Measurements from ENCODE around the gene LUZP2. TPM values are rescaled to one million over a fixed set of nuclear protein-coding genes. Genes with fewer than 3 reads are reported as not detected.

The LUZP2 gene
- total RNA-seq, 1 donor from 2014 or later, result 0.96 TPM

DNA sequence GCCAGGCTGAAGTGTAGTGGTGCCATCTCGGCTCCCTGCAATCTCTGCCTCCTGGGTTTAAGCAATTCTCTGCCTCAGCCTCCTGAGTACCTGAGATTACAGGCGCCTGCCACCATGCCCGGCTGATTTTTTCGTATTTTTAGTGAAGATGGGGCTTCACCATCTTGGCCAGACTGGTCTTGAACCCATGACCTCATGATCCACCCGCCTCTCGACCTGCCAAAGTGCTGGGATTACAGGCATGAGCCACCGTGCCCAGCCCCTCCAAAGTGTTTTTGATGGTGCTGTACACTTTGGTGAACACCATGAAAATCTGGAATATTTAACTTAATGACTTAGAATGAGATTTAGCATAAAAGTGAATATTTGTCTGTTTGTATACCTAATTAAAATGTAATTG is 5.6 kb downstream of the LUZP2 start:
- H3K36me3 Mint-ChIP-seq (ENCODE audit: unreplicated experiment), result no peaks in the 10 kb centered on the region
- TF ChIP-seq, protein P1, sequence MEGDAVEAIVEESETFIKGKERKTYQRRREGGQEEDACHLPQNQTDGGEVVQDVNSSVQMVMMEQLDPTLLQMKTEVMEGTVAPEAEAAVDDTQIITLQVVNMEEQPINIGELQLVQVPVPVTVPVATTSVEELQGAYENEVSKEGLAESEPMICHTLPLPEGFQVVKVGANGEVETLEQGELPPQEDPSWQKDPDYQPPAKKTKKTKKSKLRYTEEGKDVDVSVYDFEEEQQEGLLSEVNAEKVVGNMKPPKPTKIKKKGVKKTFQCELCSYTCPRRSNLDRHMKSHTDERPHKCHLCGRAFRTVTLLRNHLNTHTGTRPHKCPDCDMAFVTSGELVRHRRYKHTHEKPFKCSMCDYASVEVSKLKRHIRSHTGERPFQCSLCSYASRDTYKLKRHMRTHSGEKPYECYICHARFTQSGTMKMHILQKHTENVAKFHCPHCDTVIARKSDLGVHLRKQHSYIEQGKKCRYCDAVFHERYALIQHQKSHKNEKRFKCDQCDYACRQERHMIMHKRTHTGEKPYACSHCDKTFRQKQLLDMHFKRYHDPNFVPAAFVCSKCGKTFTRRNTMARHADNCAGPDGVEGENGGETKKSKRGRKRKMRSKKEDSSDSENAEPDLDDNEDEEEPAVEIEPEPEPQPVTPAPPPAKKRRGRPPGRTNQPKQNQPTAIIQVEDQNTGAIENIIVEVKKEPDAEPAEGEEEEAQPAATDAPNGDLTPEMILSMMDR (IDR thresholded peaks at IDR 0.05; ENCODE audit: partially characterized antibody, unreplicated experiment), result no peak
- DNase-seq, result no peak
- no peaks in the 10 kb centered on the region for H3K4me1 Mint-ChIP-seq (ENCODE audit: low read depth, unreplicated experiment)
- no peak overlapping the region for H3K4me3 Mint-ChIP-seq (ENCODE audit: unreplicated experiment)
- peaks cover 6% of the 10 kb centered on the region for H3K27me3 Mint-ChIP-seq (ENCODE audit: unreplicated experiment)
- H3K9me3 Mint-ChIP-seq (ENCODE audit: unreplicated experiment), result no peaks in the 10 kb centered on the region
- H3K27ac Mint-ChIP-seq (ENCODE audit: unreplicated experiment), result no peak overlapping the region

DNA sequence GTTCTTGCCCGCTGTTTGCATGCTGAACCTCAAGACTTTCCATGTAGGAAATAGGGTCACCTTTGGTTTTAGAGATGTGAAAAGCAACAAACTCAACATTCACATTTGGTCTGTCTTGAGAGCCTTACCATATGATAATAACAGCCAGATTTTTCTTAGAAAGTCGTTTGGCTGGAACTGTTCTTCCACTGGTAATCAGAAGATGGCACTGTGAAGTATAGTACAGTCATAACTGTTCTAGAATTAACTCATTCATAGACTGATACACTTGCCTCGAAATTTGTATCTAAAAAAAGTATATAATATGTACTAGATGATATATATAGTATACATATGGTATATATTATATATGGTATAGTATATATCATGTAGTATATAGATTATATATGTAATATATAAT is 12.3 kb downstream of the LUZP2 start:
- no peaks in the 10 kb centered on the region for H3K36me3 Mint-ChIP-seq (ENCODE audit: unreplicated experiment)
- no peak overlapping the region for H3K4me3 Mint-ChIP-seq (ENCODE audit: unreplicated experiment)
- H3K27ac Mint-ChIP-seq (ENCODE audit: unreplicated experiment), result no peak overlapping the region
- H3K9me3 Mint-ChIP-seq (ENCODE audit: unreplicated experiment), result no peaks in the 10 kb centered on the region
- H3K27me3 Mint-ChIP-seq (ENCODE audit: unreplicated experiment), result no peaks in the 10 kb centered on the region
- no peak for DNase-seq
- TF ChIP-seq, protein P1 (IDR thresholded peaks at IDR 0.05; ENCODE audit: partially characterized antibody, unreplicated experiment), result no peak
- no peaks in the 10 kb centered on the region for H3K4me1 Mint-ChIP-seq (ENCODE audit: low read depth, unreplicated experiment)

DNA sequence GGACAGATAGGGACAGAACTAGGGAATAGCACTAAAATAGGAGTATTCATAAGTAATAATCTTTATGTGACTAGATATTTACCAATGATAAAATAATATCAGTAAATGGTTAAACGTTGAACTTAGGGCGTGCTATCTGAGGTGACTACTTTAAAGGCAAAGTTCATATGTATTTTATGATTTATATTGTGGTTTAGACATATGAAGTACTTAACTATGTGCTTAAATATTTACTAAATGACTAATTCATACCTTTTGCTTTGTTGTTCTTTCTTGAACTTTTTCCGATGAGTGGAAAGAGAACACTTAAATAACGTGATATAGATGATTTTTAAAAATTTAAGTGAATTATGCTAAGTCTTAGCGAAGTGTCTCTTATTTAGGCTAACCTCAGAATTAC is 14.7 kb downstream of the LUZP2 start:
- H3K4me1 Mint-ChIP-seq (ENCODE audit: low read depth, unreplicated experiment), result no peaks in the 10 kb centered on the region
- H3K36me3 Mint-ChIP-seq (ENCODE audit: unreplicated experiment), result no peaks in the 10 kb centered on the region
- H3K4me3 Mint-ChIP-seq (ENCODE audit: unreplicated experiment), result no peak overlapping the region
- no peak for DNase-seq
- H3K27ac Mint-ChIP-seq (ENCODE audit: unreplicated experiment), result no peak overlapping the region
- TF ChIP-seq, protein P1 (IDR thresholded peaks at IDR 0.05; ENCODE audit: partially characterized antibody, unreplicated experiment), result no peak
- H3K9me3 Mint-ChIP-seq (ENCODE audit: unreplicated experiment), result no peaks in the 10 kb centered on the region
- no peaks in the 10 kb centered on the region for H3K27me3 Mint-ChIP-seq (ENCODE audit: unreplicated experiment)

DNA sequence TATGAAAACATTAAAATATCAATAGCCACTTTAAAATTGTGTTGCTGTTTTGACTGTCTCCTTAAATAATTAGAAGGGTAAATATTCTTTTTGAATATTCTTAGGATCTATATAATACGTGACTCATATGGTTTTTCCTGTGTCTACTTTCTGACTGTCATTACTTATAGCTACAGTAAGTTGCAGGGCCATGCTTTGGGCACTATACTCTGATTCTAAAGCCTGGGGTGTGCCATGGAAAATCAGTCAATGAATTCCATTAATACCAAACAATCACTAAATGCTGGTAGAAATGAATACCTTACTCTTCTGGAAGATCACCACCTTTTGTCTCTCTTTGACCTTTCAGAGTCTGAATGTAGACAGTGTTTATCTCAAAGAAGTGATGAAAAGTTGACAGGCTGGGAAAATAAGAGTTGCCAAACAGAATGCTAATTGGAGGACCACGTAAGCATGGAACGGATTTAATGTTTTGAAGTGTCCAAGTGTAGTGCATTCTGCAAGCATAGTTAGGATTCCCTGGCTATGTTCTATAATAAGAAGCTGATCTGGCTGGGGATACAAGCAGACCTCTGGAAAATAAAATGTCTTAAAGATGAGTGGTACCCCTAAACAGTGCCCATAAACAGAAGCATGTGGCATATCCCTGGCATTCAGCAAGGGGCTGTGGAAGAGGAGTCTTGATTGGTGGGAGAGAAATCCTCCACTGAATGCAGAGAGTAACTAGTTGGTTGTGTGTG is 16.8 kb downstream of the LUZP2 start:
- Mint-ChIP-seq H3K27ac (ENCODE audit: unreplicated experiment) (no peak overlapping the region), H3K4me1 (ENCODE audit: low read depth, unreplicated experiment) (no peaks in the 10 kb centered on the region), H3K4me3 (ENCODE audit: unreplicated experiment) (no peak overlapping the region), H3K36me3 (ENCODE audit: unreplicated experiment) (no peaks in the 10 kb centered on the region), H3K9me3 (ENCODE audit: unreplicated experiment) (no peaks in the 10 kb centered on the region), H3K27me3 (ENCODE audit: unreplicated experiment) (no peaks in the 10 kb centered on the region)
- no peak for DNase-seq
- TF ChIP-seq, protein P1 (IDR thresholded peaks at IDR 0.05; ENCODE audit: partially characterized antibody, unreplicated experiment), result no peak

DNA sequence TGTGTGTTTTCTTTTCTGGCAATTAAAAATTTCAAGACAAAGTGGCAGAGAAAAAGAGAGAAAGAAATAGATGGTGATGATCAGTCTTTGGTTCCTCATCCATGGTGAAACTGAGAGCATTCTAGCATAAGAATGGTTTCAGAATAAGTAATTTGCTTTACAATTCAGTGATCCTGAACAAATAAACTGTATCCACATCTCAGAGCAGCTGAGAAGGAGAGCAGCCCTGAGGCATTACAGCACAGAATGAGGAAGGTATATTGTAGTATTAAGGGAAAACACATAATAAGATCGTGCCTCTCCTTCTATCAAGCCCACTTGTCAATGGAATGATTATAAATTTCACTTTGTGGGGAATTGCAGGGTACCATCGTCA is 17.4 kb downstream of the LUZP2 start:
- H3K4me1 Mint-ChIP-seq (ENCODE audit: low read depth, unreplicated experiment), result no peaks in the 10 kb centered on the region
- no peak for DNase-seq
- no peaks in the 10 kb centered on the region for H3K27me3 Mint-ChIP-seq (ENCODE audit: unreplicated experiment)
- no peaks in the 10 kb centered on the region for H3K36me3 Mint-ChIP-seq (ENCODE audit: unreplicated experiment)
- TF ChIP-seq, protein P1 (IDR thresholded peaks at IDR 0.05; ENCODE audit: partially characterized antibody, unreplicated experiment), result no peak
- no peak overlapping the region for H3K27ac Mint-ChIP-seq (ENCODE audit: unreplicated experiment)
- no peaks in the 10 kb centered on the region for H3K9me3 Mint-ChIP-seq (ENCODE audit: unreplicated experiment)
- no peak overlapping the region for H3K4me3 Mint-ChIP-seq (ENCODE audit: unreplicated experiment)
